SU-DHL-6 (cell line): ENCODE results near the gene RBP3.
A peak's percentile ranks its signal among the peaks of the same experiment; 100 is the strongest.

Experiments
- CTCF ChIP-seq: fragments of 200-600 bp; sonication (generic); IDR thresholded peaks from one replicate; pipeline ENCODE4 v1.5.1; 2017; ENCODE audit warnings: antibody characterized with exemption, mild to moderate bottlenecking, low read length, moderate library complexity; ENCODE audit not compliant: insufficient read depth, poor library complexity, severe bottlenecking
- EZH2phosphoT487 ChIP-seq: fragments of 200-600 bp; sonication (generic), shearing (Covaris generic); conservative IDR thresholded peaks from 2 replicates; pipeline ENCODE4 v1.6.1; 2018; ENCODE audit warnings: mild to moderate bottlenecking, antibody characterized with exemption, low read length, moderate library complexity, mixed read lengths

DNA sequence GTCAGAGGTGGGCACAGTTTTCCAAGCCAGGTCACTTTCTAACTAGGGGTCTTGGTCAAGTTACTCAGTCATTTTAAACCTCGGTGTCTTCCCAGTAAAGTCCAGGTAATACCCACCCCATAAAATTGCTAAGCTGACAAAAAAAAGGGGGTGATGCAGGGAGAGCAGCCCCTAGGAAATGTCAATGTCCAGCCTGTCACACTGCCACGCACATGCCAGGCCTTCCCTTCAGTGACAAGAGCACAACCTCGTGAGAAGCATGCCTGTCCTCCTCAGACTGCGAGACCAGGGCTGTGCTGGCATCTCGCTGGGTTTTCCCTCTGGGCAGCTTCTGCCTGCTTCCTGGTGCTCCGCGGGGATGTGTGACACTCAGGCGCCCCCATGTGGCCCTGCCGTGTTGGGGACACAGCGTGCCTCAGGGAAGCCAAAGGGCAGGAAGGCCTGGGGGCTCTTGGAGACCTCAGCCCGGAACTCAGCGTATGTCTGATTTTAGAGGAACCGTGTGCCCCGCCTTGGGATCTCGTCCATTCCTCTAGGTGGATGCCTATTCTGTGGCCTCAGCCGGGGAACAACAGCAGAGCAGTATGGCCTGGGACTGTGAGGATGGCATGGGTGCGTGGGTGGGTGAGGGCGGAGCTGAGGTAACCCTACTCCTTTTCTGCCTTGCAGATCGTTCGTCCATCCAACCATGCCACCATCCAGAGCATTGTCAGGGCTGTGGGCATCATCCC lies 36.1 kb upstream of the RBP3 start:
- TF ChIP-seq CTCF: peak; percentile 78
- TF ChIP-seq EZH2phosphoT487: no peak
